ENCODE results near the gene SIGLEC8.

- no peak for TF ChIP-seq POLR2A (IDR thresholded peaks at IDR 0.05)
- TF ChIP-seq, protein P1, sequence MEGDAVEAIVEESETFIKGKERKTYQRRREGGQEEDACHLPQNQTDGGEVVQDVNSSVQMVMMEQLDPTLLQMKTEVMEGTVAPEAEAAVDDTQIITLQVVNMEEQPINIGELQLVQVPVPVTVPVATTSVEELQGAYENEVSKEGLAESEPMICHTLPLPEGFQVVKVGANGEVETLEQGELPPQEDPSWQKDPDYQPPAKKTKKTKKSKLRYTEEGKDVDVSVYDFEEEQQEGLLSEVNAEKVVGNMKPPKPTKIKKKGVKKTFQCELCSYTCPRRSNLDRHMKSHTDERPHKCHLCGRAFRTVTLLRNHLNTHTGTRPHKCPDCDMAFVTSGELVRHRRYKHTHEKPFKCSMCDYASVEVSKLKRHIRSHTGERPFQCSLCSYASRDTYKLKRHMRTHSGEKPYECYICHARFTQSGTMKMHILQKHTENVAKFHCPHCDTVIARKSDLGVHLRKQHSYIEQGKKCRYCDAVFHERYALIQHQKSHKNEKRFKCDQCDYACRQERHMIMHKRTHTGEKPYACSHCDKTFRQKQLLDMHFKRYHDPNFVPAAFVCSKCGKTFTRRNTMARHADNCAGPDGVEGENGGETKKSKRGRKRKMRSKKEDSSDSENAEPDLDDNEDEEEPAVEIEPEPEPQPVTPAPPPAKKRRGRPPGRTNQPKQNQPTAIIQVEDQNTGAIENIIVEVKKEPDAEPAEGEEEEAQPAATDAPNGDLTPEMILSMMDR (IDR thresholded peaks at IDR 0.05): no peak
These were observed 32.4 kb upstream of the SIGLEC8 start for GRCh38 chr19:51490676-51491075.

Data from uterus (tissue), 2 donors.